ENCODE data around the gene NSUN2.
"Not testable (repeated sequence)": the region's sequence is repeated elsewhere in the genome, so short reads cannot be mapped to it uniquely, and the experiment has no call there.

NSUN2 gene

DNA sequence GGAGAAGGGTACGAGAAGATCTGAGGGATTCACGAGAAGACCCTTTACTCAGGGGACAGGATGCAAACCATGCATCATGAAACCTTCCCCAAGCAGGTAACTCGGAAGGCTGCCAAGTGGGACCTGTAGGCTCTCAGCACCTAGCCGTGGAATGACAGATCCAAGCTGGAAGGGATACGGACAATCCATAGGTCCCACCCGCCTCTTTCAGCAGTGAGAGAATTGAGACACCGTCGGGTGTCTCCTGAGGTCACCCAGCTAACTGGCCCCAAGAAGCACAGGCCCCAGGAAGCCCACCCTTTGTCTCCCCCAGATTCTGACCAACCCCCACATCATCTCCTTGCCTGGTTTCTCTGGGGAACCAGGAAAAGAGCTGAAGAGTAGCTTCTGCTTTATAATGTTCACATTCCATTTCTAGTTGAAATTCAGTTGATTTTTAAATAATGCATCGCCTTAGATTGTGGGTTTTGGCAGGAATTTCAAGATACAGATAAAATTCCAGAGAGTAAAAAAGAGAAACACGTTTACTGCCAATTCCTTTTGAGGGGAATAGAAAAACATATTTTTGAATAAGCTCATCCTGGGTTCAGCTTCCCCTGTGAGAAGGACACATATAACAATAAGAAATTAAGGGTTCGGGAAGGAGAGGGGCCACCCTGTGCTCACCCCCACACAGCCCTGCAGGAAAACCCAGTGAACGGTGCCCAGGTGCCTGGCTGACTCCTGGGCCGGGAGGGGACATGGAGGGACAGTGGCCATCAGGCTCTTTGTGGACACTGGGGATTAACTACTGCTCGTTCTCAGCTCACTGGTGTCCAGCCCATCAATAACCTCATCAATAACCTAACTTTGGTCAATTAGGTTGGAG is 51.1 kb downstream of the NSUN2 start:
- no peak for DNase-seq

DNA sequence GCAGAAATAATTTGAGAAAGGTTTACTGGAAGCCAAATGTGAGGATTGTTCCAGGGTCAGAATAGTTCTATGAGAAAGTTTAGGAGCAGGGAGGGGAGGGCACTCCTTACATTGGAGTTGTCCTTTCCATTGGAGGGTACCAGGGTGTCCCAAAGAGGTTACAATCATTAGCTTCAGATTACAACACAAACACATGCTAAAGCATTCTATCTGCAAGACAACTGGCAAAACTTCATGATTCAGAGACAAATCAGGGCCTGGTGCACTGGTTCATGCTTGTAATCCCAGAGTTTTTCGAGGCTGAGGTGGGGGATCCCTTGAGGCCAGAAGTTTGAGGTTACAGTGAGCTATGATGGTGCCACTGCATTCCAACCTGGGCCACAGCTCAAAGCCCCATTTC is 51.8 kb downstream of the NSUN2 start:
- no peak for DNase-seq

DNA sequence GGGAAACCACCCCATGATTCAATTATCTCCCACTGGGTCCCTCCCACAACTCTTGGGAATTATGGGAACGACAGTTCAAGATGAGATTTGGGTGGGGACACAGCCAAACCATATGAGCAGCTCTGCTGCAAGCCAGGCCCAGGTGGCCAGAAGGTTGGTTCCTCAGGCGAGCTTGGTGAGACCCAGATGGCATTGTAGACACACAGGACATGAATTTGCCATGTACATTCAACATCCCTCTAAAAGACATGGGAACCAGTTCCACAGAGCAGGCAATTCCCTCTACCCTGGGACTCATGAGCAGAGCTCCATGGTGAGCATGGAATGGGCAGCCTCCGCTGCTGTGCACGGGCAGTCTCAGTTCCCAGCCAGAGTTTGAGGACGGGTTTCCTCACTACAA is 53.3 kb downstream of the NSUN2 start:
- no peak for DNase-seq

DNA sequence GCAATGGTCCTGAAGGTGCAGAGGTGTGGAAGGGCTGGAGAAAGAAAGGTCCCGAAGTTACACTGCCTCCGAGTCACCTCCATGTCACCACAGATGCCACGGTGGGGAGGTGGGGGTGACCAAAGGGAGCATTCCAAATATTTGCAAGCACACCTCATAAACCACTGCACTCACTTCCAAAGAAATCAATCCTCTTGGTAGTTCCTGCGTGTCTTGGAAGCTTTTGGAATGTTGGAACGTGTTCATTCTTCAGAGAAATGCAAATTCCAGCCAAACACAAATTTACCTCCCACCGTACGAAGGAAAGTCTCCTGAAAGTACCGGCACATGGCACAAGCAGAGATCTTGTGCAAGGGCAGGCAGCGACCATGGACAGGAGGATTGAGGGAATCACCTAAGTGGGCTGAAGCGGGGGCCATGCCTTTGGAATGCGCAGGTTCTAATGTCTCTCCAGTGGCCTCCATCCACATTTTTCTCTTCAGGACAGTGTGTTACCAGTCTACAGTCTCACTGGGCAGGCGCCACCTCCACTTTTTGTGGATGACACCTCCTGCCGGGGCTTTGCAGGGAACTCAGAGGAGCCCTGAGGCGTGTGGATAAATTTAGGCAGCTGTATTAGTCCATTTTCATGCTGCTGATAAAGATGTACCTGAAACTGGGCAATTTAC is 54.0 kb downstream of the NSUN2 start:
- no peak for DNase-seq

DNA sequence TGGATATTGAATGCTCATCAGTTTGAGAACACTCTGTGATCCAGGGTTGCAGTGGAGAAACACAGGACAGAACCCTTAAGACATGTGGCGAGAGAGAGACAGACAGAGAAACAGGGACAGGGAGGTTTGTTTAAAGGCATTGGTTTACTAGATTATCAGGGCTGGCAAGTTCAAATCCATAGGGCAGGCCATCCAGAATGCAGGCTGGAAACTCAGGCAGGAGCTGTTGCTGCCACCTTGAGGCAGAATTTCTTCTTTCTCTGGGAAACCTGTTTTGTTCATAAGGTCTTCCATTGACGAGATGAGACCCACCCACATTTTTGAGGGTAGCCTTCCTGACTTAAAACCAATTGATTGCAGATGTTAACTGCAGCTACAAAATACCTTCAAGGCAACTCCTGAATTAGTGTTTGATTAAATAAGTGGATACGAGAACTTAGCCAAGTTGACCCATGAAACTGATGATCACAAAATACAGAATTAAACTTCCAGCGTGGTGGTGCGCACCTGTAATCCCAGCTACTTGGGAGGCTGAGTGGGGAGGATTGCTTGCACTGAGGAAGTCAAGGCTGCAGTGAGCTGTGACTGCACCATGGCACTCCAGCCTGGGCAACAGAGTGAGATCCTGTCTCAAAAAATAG is 55.9 kb downstream of the NSUN2 start:
- DNase-seq: peak; percentile 43

DNA sequence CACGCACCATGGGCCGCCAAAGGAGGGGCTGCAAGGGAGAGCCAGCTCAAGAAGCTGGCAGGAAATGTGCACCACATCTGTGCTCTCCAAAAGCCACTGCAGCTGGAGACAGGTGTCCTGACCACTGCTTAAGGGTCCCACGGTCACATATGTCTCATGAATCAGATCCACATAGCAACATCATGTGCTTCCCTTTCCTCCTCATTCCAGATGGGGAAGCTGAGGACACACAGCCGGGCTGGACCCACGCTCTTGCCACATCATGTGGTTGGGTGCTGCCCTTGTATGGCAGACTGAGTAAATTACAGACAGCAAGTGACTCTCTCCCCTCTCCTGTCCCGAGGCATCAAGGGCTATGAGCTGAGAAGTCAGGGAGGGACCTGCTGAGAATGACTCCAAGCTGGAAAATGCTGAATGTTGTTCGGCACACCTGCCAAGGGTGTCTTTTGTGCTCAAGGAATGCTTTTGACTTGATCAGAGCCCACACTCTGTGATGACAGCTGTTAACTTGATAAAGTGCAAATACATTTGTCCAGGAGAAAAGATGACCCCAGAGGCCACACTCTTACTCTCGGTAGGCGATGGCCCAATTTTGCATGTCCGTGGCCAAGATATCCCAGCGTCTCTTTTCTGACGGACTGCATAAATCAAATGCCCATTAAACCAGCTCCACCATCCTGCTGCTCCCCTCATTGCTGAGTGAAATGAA is 58.2 kb downstream of the NSUN2 start:
- no peak for DNase-seq

DNA sequence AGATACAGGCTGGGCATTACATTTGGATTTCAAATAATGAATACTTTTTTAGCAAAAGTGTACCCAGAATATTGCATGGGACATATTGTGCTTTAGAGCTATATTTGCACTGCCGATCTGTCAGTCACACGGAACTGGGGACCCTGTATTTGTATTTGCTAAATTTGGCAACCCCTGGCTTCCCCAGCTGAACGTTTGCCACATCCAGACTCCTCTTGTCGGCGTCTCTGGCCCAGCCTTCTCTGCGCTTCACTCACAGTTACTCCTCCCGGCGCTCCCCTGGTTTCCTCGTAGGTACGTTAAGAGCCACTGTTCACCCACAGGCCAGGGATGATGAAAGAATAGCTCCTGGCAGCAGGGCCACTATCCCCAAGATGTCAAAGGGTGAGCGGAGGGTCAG is 58.7 kb downstream of the NSUN2 start:
- no peak for DNase-seq

DNA sequence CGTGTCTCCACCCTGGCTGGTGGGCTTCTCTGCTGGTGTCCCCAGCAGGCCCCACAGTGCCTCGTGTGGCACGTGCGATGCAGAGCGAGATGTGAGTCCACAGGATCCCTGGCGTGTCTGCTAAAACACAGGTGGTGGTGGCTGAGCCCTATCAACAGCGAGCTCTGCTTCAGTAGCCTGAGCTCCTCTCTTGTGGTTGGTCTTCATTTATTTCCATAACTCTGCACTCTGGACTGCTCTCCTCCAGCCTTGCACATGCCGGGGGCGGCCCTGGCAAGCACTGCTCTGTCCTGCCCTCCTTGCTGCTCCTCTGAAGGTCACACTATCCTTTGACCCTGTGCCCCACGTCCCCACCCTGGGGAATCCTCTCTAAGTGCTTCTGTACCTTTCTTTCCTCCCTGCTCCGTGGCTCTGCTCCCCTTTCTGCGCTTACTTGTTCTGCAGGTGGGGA is 59.2 kb downstream of the NSUN2 start:
- no peak for DNase-seq

DNA sequence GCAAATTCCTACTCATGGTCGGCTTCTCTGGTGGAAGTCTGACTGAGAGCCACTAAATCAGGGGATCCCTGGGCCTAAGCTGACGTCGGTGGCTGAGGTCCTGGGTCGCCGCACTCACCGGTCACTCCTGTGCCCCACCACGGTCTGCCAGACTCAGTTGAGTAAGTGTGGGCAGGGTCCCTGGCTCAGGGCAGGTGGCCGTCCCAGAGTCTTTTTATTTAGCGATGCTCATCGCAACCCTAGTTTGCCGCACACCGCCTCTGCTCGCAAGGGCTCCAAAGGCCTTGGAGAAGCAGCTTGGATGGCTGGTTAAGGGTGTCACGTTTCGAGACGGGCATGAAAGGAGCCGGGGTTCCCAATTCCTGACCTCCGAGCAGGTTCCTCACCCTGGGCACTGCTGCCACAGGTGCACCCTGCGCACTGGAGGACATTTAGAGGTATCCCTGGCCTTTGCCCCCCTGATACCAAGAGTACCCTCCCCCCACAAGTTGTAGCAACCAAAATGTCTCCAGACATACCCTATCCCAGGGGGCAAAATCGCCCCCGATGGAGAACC is 59.9 kb downstream of the NSUN2 start:
- no peak for DNase-seq

DNA sequence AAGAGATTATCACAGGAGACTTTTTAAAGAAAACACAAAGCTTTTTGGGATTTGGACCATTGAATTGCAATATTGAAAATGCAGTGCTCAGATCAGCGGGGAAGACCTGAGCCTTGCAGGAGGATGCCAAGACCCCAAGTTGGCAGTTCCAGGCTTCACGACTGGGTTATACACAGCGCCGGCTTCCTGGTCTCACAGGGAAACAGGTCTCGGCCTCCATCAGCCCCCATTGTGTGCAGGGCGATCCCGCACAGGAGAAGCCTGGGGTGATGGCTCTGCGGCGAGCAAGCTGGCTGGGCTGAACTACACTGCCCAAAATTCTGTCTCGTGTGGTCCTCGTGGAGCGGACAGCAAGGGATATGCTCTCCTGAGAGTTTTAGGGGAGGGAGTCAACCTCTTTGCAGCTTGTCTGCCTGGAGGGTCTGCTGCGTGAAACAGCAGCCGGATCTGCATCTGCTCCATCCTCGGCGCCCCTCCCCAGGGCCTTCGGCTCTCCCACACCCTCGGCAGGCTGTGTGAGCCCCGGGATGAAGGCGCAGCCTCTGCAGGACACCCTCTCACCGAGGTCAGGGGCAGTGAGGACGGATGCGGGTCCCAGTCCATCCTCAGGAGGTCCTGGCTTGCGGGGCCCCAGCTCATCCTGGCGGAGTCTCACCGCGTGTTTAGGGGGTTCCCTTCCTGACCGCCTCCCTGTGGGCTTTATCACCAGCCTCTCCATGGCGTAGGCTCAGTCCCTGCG is 60.6 kb downstream of the NSUN2 start:
- DNase-seq: no peak

DNA sequence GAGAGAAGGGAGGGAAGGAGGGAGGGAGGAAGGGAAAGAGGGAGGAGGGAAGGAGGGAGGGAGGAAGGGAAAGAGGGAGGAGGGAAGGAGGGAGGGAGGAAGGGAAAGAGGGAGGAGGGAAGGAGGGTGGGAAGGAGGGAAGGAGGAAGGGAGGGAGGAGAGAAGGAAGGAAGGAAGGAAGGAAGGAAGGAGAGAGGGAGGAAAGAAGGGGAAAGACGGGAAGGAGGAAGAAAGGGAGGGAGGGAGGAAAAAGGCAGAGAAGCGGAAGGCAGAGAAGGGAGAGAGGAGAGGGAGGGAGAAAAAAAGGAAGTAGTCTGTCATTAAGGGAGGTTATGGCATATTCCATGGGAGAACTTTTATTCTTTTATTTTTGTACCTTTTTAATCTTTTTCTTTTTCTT is 61.2 kb downstream of the NSUN2 start:
- not testable (repeated sequence) for DNase-seq

DNA sequence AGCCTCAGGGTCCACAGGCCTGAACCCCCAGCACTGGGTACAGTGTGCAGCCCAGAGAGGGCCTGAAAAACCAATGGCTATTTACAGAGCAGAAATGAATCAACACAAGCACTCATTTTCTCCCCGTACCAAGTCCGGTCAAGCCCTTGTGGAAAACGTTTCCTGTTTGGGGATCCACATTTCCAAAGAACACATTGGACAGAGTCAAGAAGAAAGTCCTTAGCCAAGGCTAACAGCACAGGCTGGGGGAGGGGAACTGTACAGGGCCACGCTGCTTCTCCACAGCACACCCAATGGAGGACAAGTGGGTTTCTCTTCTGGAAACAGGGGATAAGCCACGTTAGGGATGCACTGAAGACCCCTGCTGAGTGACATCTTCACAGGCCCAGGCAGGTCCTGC is 62.3 kb downstream of the NSUN2 start:
- DNase-seq: no peak

DNA sequence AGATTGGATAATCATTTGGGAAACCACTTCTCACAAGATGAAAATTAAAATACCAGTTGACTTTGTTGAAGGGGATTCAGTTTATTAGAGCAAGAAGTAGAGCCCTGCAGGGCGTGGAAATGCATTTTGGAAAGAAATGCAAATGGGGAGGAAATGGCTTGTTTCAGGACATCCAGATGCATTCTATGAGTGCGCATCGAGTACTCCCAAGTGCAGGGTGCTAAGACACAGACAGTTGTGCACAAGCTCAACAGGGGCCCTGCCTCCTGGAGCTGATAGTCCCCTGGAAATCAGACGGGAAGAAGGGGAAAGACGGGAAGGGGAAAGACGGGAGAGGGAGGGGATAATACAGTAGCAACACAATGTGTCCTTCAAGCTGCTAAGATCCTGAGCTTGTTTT is 64.0 kb downstream of the NSUN2 start:
- no peak for DNase-seq

DNA sequence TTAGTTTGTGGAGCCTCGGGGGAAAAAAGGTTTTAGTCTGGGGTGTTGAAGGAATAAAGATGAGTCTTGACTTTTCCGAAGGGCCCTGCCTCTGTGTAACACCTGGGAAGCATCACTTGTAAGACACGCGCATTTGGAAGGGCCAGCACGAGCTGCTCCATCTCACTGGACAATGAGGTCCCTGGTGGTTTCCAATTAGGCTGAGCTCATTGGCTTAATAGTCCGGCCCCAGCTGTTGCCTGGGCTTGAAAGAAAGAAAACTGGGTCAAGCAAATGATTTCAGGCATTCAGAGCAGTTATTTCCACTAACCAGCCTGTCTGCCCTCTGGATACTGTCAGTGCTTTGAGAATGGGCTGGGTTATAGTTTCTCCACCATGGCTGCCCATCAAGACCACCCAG is 64.5 kb downstream of the NSUN2 start:
- DNase-seq: no peak

DNA sequence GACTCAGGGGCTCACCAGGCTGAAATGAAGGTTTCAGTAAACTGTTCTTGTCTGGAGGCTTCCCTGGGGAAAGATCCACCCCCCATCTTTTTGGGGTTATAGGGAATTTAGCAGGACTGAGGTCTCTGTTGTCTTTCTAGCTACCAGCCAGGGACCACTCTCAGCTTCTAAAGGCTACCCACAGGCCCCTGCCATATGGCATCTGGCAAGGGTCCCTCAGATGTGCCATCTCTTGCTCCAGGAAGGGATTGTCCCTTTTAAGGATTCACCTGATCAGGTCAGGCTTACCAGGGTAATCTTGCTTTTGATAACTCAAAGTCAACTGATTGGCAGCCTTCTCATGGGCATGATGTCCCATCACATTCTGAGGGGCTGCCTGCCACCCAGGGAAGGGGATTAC is 65.0 kb downstream of the NSUN2 start:
- DNase-seq: no peak

DNA sequence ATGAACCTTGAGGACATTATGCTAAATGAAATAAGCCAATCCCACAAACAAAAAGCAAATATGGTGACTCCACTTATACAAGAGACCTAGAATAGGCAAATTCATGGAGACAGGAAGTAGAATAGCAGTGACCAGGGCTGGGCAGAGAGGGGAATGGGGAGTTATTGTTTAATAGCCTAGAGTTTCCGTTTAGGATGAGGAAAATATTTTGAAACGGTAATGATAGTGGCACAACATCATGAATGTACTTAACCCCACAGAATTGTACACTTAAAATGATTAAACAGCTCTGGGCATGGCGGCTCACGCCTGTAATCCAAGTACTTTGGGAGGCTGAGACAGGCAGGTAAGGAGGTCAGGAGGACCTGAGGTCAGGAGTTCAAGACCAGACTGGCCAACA is 65.8 kb downstream of the NSUN2 start:
- no peak for DNase-seq

DNA sequence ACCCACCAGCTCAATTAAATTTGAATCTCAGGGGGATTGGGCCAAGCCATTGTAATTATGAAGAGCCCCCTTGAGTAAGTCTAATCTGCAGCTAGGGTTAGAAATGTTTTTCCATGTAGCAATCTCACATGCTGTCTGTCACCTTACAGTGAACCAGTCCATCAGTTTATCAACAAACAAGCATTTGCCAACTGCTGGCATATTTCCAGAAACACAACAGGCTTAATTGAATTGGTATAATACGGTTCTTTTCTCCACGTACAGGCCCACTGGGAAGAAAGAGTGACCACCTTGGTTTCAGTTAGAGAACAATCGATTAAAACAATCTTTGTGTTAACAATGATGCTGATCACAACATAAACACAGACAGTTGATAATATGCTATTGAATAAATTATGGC is 67.4 kb downstream of the NSUN2 start:
- DNase-seq: no peak

DNA sequence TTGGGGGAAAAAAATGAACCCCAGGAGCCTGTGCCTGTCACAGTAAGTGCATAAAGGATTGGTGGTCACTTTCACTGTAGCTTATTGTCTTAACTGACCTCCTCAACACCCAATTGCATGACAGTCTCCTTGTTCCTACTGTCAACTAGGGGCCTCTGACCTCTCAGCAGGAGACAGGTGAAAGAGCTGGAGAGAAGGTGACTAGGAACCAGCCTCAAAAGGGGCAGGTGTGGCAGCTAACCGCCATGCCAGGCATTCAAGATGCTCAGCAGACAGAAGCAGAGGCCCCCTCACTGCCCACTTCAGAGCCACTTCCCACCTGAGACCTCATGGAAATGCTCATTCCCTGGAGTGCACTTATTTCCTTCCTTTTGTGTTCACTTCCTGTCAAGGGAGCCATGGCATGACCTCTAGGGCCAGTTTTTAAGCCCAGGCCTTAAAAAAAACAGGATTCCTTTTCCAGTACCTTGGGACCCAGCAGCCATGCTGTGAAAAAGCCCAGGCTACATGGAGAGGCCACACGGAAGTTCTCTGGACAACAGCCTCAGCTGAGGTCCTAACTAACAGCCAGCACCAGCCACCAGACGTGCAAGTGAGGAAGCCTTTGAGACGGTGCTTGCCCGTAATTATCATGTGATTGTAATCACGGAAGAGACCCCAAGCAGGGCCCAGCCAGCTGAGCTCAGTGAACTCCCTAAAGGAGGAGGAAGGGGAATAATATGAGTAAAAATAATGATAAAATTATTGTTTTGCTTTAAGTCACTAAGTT is 74.9 kb downstream of the NSUN2 start:
- no peak for DNase-seq

DNA sequence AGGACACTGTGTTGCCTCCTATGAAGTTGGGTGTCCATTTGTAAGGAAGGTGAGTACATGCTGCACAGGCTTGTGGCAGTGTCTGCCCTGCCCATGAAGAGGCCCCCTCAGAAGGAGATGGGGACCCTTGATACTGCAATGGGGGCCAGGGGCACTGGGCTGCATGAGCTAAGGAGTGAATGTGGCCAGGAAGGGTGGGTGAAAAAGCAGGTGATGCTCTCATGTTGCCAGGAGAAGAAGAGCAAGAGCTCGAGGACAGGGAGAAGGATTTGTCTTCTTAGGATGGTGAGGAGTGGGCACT is 76.1 kb downstream of the NSUN2 start:
- DNase-seq: no peak

DNA sequence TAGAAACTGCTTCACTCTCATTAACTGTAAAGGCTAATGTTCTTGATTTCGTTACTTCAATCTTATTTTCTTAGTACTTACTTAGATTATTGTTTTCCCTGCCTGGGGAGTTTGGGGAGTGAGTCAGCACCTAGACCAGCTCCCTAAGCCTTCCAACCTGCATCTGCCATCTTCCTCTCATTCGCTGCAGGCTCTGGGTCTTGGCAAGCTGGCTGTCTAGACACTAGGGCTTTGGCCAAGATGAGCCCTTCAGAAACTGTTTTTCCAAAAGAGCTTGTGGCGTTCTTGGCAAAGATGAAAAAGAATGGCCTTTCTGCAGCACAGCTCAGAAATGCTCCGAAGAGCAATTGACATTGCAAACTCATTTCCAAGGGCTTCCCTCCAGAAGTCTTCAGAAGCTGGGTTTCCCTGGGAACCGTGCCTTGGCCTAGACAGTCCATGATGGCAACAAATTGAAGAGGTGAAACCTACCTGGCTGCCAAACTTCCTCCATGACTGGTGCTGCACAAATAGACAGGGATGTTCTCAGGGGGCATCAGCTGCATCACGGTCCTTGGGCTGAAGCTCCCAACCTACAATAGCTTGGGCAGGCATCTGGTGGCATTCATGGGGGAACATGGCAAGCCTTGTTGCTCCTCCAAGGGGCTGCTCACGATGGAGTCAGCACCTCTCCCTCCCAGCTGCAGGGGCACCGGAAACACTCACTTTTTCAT is 76.6 kb downstream of the NSUN2 start:
- no peak for DNase-seq

DNA sequence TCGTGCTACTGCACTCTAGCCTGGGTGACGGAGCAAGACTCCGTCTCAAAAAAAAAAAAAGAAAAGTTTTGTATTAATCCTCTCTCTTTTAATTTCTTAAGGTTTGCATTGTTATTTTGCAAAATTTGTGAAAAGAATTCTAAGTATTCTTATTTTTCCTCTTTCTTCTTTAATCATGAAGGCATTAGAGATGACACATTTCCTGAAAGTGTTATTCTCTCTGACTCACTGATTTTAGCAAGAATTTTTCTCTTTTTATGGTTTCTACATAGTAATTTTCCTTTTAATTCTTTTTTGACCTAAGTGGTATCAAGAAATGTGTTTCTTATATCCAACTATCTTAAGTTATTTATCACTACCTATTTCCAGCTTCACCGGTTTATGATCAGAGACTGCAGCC is 78.0 kb downstream of the NSUN2 start:
- no peak for DNase-seq

Data from activated CD4-positive, alpha-beta T cell treated with anti-CD3 and anti-CD28 coated beads, Interleukin-2, amount 50 U/mL, for 16 hours (primary cell).